ENCODE results near the gene AUTS2.

- no peak for TF ChIP-seq POLR2A (IDR thresholded peaks at IDR 0.05; ENCODE audit: low read depth, low read length)
- no peak for TF ChIP-seq POLR2AphosphoS5 (IDR thresholded peaks at IDR 0.05; ENCODE audit: low read depth, low read length)
- TF ChIP-seq PAX5 (IDR thresholded peaks at IDR 0.05; ENCODE audit: insufficient read depth, low read length, severe bottlenecking), result no peak
- TF ChIP-seq TAF1 (IDR thresholded peaks at IDR 0.05; ENCODE audit: low read depth, low read length), result no peak
- TF ChIP-seq SPI1 (IDR thresholded peaks at IDR 0.05; ENCODE audit: low read depth, low read length), result no peak
- TF ChIP-seq POU2F2 (IDR thresholded peaks at IDR 0.05; ENCODE audit: low read depth, low read length), result no peak
Observed at GRCh38 chr7:69868921-69869320, 270.6 kb downstream of the AUTS2 start.

All from GM12891 (cell line).